DMS 273 treated with DMSO at 0.1 percent for 48 hours (cell line): ENCODE measurements around the gene RHOBTB1.

Experiments used
- DNase-seq: peaks from one replicate; lab custom pipeline; 2025; lab: John Stamatoyannopoulos, UW

Gene RHOBTB1

GRCh38 chr10:60820093-60820754 is 123.8 kb downstream of the RHOBTB1 start:
- DNase-seq, result no peak
